SIG-M5 treated with dmso at 0.1 percent for 504 hours (cell line): ENCODE data around the gene GAS6.

Experiments
- DNase-seq: peaks from one replicate; lab custom pipeline; 2025; ENCODE audit not compliant: unreplicated experiment; lab: John Stamatoyannopoulos, UW

Gene GAS6

GRCh38 chr13:113775451-113776145 lies 88.3 kb downstream of the GAS6 start:
- no peak for DNase-seq

DNA sequence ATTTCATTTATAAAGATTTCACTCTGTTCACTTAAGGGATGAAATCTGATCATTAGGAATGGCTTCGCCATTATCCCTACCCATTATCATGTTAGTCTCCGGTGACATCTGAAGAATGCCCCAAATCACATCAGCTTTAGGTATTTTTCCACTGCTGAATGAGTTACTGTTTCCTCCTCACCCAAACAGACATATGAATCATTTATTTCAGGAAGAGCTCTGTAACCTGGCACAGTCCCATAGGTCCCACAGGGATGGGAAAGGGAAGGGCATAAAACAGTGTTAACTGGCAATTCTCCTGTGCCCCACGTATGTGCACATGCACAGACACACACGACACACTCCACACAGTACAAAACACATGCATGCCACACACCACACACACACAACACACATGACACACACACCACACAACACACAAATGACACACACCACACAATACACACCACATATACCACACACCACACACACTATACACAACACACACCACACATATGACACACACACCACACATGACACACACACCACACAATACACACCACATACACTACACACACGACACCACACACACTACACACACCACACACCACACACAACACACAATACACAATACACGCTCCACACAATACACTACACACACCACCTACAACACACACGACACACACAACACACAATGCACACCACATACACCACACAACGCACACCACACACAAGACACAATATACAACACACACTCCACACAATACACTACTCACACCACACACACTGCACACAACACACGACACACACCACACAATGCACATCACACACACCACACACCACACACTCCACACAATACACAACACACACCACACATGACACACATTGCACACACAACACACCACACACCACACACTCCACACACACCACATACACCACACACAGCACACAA lies 89.4 kb downstream of the GAS6 start:
- no peak for DNase-seq

DNA sequence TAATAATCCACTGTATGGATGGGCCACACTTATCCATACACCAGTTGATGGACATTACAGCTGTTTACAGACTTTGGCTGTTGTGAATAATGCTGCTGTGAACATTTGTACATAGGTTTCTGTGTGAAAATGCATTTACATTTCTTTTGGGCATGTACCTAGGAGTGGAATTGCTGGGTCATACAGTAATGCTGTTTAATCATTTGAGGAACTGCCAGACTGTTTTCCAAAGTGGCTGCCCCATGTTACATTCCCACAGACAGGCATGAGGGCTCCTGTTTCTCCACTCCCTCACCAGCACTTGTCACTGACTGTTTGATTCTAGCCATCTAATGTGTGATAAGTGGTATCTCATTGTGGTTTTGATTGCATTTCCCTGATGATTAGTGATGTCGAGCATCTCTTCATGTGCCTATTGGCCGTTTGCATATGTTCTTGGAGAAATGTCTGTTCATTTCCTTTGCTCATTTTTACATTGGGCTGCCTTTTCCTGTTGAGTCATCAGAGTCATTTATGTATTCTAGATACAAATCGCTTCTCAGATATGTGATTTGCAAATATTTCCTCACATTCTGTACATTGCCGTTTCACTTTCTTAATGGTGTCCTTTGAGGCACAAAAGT lies 92.1 kb downstream of the GAS6 start:
- DNase-seq, result no peak

DNA sequence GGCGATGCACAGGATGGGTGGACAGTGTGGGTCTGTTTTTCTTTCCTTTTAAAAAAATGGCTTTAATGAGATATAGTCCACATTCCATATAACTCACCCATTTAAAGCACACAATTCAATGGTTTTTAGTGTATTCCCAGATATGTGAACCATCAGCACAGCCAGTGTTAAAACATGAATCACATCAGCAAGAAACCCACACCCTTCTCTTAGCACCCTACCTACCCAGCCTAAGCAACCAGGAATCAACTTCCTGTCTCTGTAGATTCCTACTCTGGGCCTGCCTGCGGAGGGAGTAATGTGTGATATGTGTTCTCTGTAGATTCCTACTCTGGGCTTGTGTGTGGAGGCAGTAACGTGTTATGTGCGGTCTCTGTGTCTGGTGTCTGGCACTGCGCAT lies 92.9 kb downstream of the GAS6 start:
- DNase-seq, result no peak
